ENCODE measurements around the gene ZNF770.

ZNF770 gene

GRCh38 chr15:34988027-34988902 is at the start of gene ZNF770:
Gene ZNF770 (minus strand): TSS chr15:34988287. CDS start chr15:34983434, 4,853 bp downstream.
- peak; percentile 82 to 88 for DNase-seq

- DNase-seq: no peak
These were observed 40.3 kb upstream of the ZNF770 start for GRCh38 chr15:35028235-35028984.

GRCh38 chr15:35023804-35024203 is 35.7 kb upstream of the ZNF770 start:
- DNase-seq: peak in 1 of 2 donors; percentile 19

GRCh38 chr15:35020974-35021373 is 32.9 kb upstream of the ZNF770 start:
- no peak for DNase-seq

- no peak for DNase-seq
These were observed 31.6 kb upstream of the ZNF770 start for GRCh38 chr15:35019404-35020327.

GRCh38 chr15:35014241-35014640 is 26.2 kb upstream of the ZNF770 start:
- DNase-seq: no peak

GRCh38 chr15:35013370-35013769 is 25.3 kb upstream of the ZNF770 start:
- DNase-seq: no peak

- no peak for DNase-seq
These were observed 19.3 kb upstream of the ZNF770 start for GRCh38 chr15:35007397-35007796.

- no peak for DNase-seq
These were observed 17.8 kb upstream of the ZNF770 start for GRCh38 chr15:35005933-35006332.

GRCh38 chr15:35003928-35004327 is 15.8 kb upstream of the ZNF770 start:
- DNase-seq: no peak

- DNase-seq: no peak
These were observed 12.4 kb upstream of the ZNF770 start for GRCh38 chr15:35000511-35000910.

- no peak for DNase-seq
These were observed 11.8 kb upstream of the ZNF770 start for GRCh38 chr15:34999906-35000305.

- no peak for DNase-seq
These were observed 6.8 kb upstream of the ZNF770 start for GRCh38 chr15:34994925-34995324.

- DNase-seq: no peak
These were observed 5.8 kb upstream of the ZNF770 start for GRCh38 chr15:34993877-34994276.

GRCh38 chr15:34993412-34993811 is 5.3 kb upstream of the ZNF770 start:
- no peak for DNase-seq

GRCh38 chr15:34987609-34988026 is 469 bp downstream of the ZNF770 start:
- DNase-seq: peak in 1 of 2 donors; percentile 12

GRCh38 chr15:34986771-34987480 is 1.2 kb downstream of the ZNF770 start:
- no peak for DNase-seq

GRCh38 chr15:34986326-34986725 is 1.8 kb downstream of the ZNF770 start:
- DNase-seq: no peak

GRCh38 chr15:34984889-34985630 is 3.0 kb downstream of the ZNF770 start:
- DNase-seq: peak in 1 of 2 donors; percentile 20

- no peak for DNase-seq
These were observed 11.3 kb downstream of the ZNF770 start for GRCh38 chr15:34976743-34977142.

GRCh38 chr15:34976073-34976472 is 12.0 kb downstream of the ZNF770 start:
- no peak for DNase-seq

Data from CD4-positive, alpha-beta T cell treated with Interleukin-1 beta for 1 hour (primary cell).